Posterior cingulate gyrus (tissue), 11 donors: ENCODE results near the gene ATXN1.

Experiments used
- DNase-seq, 10 donors: peaks; one replicate each; pipeline versions ENCODE4 v3.0.0 to v3.0.0-alpha.2; 2020 to 2021; ENCODE audit warnings: mixed read lengths in 3 of 10
- intact Hi-C: fragments of 100-400 bp; cut with DNase I; formaldehyde crosslinking; loops from one replicate; pipeline ENCODE4 v1.15.1; 2023

ATXN1 gene

DNA sequence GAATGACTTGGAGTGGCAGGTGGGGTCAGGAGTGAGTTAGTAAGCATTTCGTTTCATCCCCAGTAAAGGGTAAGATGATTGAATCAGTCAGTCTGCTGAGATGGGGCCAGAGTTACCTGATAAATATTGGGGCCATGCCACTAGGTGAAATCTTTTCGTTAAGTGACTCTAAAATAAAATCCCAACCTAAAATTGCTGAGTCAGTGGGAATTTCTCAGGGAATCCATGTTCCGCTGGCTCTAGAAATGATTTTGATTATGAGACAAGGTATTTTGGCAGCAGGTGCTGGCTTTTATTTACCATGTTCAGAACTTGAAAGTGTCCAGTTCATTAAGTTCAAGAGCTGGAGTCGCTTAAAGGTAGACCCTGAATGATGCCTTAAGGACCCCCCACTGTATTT lies 397.5 kb downstream of the ATXN1 start:
- intact Hi-C loops, result no loop called here

DNA sequence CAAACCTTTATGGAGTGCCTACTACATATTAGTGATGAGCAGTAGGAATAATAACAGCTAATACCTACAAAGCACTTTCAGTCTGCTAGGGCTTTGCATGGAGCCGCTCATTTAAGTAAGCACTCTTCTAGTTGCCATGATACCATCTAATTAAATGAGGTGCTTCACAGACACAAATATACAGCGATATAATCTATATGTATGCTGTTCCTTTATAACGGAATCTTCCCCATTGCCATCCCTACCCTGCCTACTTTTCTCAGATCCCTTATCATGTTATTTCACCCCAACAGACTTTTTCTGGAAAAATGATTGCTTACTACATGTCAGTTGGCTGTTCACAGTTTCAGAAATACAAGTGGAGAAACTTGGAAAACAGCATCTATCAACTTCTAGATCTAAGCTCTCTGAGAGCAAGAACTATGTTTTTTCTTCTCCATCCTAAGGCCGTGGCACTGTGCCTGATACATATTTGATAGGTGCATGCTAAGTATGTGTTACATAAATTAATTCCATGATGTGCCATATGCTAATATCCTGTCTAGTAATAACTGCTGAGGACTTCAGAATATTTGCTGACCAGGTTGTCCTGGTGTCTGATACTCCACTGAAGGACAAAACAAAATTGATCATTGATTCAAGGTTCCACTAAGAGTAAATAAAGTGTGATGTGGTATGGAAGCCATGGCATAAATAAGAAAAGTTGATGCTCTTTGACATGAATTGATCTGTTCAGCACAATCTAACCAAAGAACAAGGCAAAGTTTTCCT lies 398.3 kb downstream of the ATXN1 start:
- DNase-seq, result no peak
- intact Hi-C loops, result no loop called here

More for the DNA sequence above, 397.5 kb downstream of the ATXN1 start:
- DNase-seq, result no peak

DNA sequence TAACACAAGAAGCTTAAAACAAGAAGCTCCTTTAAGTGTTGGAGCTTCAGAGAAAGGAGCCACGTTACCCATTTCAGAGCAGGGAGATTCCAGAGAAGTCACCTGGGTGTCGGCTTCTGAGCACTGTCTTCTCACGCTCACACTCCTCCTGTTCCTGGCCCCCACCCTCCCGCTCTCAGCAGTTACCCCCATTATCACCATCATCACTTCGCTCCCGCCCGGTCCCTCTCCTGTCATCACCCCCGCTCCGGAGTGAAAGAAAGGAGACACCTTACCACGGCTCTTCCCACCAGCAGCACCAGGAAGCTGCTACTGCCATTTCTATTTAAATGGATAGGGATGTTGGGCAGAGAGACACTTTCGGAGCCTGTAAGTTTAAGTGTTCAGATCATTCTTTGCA lies 399.0 kb downstream of the ATXN1 start:
- intact Hi-C loops, result no loop called here
- DNase-seq, result peak in 1 of 10 donors; percentile 20

DNA sequence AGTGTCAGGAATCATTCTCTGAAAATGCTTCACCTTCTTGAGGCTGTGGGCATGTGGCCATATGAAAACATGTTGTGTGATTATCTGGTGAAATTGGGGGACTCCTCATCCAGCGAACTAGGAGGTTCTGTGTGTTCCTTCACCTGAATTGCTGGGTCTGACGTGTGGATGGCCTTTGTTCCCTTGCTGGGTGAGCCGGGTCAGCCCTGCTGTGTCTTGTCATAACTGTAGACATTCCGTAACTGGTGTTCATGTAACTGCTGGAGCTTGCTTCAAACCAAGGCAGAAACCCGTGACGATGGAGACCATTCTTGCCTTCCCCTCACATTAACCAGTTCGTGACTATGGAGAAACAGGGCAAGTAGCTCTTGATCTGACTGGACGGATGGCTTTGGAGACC lies 399.4 kb downstream of the ATXN1 start:
- DNase-seq, result no peak
- intact Hi-C loops, result no loop called here

DNA sequence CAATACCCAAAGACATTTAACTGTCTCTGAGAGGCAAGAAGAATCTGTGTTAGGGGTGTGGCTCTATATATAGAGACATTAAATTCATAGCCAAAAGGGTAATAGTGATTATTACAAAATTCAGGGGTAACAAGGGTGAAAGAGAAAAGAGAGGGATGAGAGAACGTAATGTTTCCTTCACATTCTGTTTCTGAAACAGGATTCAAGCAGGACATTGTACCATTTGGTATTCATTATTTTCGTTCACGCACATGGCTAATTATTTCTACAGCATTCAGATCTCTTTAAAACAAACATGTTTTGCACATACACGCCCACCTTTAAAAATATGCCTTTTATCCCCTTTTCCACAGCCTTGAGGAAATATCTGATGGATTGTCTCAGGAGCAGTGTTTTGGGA lies 400.1 kb downstream of the ATXN1 start:
- intact Hi-C loops, result no loop called here
- no peak for DNase-seq

DNA sequence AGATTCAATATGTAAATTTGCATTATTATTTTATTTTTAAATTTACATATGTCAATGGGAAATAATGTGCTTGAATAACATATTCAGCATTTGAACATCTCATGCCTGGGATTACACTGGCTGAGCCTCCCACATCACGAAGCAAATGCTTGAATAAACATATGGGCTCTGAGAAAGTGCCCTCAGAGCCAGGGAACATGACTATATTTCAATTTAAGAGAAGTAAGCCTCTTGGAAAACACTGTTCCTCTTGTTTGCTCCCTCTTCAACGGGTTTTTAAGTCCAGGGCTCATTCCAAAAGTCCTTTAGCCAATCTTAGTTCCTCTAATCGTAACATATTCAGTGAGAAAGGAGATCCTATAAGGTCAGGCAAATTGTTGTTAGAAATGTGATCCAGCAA lies 400.9 kb downstream of the ATXN1 start:
- no peak for DNase-seq
- intact Hi-C loops, result no loop called here

DNA sequence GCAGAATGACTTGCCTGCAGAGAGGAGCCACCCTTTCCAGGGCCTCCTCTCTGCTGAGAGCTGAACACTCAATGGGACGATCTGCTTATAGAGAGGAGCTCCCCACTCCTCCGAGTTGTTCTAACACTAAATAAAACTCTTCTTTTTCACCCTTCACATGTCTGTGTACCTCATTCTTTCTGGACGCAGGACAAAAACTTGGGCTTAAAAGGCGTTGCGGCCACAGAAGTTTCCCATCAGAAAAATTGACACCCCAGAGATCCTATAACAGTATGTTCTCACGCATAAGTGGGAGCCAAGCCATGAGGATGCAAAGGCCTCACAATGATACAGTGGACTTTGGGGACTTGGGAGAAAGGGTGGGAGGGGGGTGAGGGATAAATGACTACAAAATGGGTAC lies 401.7 kb downstream of the ATXN1 start:
- intact Hi-C loops, result no loop called here
- DNase-seq, result no peak

DNA sequence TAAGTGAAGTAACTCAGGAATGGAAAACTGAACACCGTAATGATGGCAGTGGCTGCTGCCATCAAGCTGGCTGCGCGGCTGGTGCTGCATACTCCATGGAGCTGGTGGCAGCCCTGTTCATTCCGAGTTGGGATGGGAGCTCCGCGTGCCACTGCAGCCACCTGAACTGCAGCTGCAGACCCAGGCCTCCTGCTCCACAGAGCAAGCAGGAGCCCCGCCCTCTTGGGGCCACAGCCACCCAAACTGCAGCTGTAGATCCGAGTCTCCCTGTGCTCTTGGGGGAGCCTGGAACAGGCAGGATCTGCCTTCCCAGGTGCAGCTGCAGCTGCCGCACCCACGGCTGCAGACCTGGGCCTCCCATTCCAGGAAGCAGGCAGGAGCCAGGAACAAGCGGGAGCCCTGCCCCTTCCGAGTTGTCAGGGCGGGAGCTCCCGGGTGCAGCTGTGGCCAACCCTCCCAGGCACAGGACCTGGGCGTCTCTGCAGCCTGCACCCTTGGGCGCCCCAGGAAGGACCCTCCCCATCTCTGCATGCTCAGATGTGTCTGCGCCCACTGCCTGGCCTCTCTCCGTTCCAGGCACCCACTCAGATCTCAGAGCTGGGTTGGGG lies 402.6 kb downstream of the ATXN1 start:
- peak in 1 of 10 donors; percentile 75 for DNase-seq
- intact Hi-C loops, result no loop called here

DNA sequence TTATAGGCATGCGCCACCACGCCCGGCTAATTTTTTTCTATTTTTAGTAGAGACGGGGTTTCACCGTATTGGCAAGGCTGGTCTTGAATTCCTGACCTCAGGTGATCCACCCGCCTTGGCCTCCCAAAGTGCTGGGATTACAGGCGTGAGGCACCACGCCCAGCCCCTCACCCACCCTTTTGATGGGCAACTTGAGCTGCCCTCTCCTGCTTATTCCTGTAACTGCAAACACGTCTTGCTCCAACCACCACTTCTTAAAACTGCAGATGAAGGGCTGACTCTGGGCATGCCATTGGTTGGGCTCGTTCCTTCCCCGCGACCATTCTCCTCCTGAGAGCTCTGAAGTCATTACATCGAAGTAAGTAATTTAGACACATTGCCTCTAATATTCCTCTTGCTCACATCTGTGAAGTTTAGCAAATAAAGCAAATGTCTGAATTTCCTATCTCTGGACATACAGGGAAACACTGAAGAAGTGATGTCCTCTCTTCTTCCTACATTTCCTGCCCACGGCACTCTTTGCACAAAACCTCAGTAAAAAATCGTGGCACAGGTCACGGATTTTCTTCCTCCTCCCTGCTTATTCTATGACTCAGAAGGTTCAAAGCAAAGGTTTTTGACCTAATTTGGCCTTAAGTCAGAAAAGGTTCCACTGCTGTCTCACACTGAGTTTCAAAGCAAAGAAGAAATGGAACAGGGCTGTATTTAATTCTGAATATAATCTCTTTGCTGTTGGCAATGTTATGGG lies 405.4 kb downstream of the ATXN1 start:
- intact Hi-C loops, result no loop called here
- DNase-seq, result no peak

DNA sequence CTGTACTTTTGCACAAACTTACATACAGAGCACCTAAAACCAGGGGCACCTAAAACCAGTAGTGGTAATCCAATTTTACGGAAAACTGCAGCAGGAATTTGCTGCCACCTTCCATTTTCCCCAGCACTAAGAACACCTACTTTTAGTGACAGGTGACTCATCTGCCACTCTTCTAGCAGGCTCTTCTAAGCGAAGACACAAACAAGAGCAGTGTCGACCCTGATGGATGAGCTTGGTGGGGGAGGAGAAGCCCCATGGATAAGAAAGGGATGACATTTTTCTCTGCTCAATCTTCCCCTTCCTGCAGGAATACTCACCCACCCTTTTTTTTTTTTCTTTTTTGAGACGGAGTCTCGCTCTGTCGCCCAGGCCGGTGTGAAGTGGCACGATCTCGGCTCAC lies 406.0 kb downstream of the ATXN1 start:
- no peak for DNase-seq
- intact Hi-C loops, result no loop called here

DNA sequence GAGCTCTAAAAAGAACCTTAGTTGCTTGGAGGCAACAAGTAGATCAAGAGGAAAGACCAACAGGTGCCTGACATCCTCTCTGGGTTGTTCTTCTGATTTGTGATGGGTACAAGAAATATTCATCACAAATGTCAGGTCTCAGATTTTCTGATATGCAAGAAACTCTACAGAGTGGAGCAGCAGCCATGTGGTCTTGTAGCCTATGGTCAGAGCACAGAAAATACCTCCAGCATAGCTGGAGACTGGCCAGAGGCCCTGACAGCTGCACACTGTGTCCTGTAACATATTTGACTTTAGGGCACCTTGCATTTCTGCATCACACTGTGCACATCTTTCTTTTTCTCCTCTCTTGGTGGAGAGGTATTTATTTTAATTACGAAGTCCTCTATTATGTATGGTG lies 406.6 kb downstream of the ATXN1 start:
- intact Hi-C loops, result no loop called here
- no peak for DNase-seq

DNA sequence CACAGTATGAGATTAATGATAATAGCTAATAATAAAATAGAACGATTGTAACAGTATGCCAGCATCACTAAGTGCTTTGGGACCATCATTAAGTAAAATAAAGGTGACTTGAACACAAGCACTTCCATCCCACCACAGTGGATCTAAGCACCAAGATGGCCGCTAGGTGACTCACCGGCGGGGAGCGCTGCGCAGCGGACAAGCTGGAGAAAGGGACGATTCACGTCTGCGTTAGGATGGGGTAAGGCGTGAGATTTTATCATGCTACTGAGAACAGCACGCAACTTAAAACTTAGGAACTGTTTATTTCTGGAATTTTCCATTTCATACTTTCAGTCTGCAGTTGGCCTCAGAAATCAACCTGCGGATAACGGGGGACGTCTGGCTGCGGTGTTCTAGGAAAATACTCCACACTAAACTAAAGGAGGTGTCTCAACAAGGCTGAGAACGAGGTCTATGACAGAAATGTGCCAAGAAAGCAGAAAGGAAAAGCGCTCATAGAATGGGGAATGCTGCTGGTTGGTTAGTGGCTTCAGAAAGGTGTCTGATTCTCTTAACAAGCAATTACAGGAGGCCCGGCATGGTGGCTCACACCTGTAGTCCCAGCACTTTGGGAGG lies 408.3 kb downstream of the ATXN1 start:
- DNase-seq, result no peak
- intact Hi-C loops, result no loop called here

DNA sequence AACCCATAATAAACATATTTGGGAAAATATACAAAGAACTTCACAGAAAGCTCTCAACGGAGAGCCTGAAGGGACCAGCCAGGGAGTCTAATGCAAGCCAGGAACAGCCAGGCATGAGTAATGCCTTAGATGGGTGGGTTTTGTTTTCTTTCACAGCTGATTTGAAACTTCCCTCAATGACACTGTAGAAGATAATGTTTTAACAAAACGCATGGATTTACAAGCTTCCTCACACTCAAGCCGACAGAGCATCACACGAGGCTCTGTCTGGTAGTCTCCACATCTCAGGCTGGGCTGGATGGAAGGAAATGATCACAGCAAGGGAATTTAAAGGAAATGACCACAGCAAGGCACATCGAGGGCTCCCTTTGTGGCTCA lies 409.0 kb downstream of the ATXN1 start:
- intact Hi-C loops, result no loop called here
- DNase-seq, result no peak

DNA sequence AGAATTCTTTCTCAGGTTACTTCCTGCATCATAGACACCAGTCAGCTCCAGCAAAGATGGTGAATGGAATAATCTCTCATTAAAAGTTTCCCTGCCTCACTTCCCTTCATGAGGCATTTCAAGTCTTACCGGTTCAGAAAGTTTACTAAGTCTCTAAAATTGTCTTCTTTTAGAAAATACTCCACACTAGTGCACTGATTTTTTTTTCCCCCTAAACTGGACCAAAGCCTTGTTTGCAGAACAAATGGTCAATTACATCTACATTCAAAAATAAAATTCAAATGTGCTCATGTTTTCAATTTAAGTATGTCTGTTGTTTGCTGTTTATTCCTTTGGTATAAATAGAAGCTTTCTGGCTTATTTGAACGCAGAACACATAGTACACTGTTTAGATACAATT lies 411.7 kb downstream of the ATXN1 start:
- intact Hi-C loops, result no loop called here
- DNase-seq, result no peak

DNA sequence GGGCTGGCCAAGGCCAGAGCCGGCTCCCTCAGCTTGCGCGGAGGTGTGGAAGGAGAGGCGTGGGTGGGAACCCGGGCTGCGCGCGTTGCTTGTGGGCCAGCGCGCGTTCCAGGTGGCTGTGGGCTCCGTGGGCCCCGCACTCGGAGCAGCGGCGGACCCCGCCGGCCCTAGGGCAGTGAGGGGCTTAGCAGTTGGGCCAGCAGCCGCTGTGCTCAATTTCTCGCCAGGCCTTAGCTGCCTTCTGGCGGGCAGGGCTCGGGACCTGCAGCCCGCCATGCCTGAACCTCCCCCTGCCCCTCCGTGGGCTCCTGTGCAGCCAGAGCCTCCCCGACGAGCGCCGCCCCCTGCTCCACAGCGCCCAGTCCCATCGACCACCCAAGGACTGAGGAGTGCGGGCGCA lies 414.4 kb downstream of the ATXN1 start:
- intact Hi-C loops, result no loop called here
- no peak for DNase-seq

DNA sequence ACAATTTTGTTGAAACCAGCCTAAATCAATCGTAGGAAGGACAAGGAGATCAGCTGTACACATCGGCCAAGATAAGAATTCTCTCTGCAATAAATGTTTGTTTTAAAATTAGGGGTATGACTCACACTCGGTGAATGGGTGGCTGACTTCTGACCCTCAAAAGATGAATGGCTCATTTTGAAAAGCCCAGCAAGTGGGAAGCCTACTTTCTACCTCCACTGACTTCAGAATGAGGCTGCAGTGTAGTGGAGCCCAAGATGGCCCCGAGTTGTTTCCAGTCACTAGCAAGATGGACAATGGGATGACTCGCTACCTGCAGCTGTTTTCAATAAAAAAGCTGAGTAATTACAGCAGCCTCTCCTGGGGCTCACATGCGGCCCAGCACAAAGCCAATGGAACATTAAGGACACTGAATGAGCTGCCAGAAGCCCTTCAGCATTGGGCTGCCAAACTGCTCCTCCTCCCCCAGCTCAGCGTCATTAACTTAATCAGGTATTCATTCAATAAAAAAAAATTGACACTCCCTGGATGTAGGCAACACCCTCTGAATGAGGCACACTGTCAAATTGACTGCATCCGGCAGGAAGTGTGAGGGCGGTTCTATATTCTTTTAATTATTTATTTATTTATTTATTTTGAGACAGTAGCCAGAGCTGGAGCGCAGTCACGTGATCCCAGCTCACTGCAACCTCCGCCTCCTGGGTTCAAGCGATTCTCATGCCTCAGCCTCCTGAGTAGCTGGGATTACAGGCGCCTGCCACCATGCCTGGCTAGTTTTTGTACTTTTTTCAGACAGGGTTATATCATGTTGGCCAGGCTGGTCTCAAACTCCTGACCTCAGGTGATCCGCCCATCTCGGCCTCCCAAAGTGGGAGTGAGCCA lies 415.6 kb downstream of the ATXN1 start:
- no peak for DNase-seq
- intact Hi-C loops, result no loop called here

DNA sequence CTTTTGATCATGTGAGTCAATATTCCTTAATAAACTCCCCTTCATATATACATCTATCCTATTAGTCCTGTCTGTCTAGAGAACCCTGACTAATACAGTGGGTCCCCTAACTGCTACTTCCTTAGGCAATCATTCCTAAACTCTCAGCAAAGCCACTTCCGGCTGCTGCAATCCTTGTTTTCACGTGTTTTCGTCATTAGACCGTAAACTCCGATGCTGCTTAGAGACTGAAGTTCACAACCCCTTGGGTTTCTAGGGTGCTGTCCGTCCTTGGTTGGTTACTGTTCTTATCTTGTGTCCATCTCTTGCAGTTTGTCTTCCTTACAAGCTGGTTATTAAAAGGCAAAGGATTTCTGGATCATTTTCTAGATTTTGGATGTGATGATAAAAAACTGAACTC lies 416.5 kb downstream of the ATXN1 start:
- intact Hi-C loops, result no loop called here
- no peak for DNase-seq

DNA sequence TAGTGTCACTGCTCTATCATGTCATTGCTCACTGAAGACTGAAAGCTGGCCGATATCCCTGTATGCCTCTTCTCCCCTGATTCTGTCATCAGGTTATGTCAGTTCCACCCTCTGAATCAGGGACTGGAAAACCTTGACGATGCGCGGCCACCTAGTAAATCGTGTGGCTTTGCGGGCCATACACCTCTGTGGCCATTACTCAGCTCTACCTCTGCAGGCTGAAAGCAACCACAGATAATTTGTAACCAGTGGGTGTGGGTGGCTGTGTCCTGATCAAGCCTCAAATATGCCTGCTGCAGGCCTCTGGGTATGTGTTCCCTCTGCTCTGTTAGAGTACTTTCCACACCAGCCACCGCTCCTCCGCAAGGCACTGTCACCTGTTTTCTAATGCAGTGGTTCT lies 417.7 kb downstream of the ATXN1 start:
- intact Hi-C loops, result no loop called here
- DNase-seq, result no peak

DNA sequence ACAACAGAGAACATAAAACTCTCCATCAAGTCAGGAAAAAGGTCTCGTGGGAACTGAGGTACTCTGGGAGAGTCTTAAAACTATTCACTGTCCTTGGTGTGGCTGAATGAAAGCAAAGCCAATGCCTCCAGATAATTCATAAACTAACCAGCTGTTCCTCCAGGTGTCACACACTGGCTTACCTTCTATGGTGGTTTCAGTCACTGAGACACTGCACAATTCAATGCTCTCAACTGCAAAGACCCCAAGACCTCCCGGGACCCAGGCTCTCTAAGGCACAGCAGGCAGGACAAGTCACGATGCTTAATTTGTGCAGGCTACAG lies 422.0 kb downstream of the ATXN1 start:
- no peak for DNase-seq
- intact Hi-C loops, result no loop called here

DNA sequence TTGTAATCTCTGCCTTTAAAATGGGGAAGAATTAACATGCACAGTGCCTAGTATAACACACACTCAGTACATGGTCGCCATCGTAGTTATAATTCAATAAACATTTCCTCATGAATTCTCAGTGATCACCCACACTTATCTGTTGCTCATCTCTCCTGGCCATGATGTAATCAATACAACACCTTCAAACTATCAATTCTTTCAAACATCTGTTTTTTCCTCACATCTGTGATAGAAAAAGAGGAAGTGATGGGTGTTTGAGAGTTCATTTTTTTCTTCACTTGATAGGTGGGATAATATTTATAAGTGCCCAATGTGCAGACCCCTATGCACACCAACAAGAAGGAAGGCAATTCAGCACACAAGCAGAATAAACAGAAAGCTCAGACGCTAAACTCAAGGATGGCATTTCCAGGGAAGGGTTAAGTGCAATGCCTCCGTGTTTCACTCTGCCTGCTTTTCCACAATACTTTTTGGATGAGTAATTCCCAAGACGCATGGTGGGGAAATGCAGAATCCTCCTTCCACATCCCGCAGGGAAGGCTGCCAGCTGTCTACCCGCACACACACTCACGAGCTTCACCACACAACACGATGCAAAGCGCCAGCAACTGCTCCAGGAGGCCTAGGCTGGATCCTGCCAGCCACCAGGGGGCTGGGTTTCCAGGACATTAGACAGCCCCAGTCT lies 422.5 kb downstream of the ATXN1 start:
- intact Hi-C loops, result no loop called here

More for the DNA sequence above, 422.5 kb downstream of the ATXN1 start:
- peak in 9 of 10 donors; percentile 39 to 94 (median 70) for DNase-seq
